ENCODE measurements around the gene POTEC.
"Not testable (repeated sequence)": the region's sequence is repeated elsewhere in the genome, so short reads cannot be mapped to it uniquely, and the experiment has no call there.

The POTEC gene

GRCh38 chr18:14543446-14543964, at the start of gene POTEC:
POTEC (minus strand) TSS chr18:14543600; CDS start chr18:14543146, 454 bp downstream.
- DNase-seq (ENCODE audit: low read depth): not testable (repeated sequence)

GRCh38 chr18:14577971-14578370, 34.6 kb upstream of the POTEC start:
- DNase-seq (ENCODE audit: low read depth): no peak

GRCh38 chr18:14559502-14559901, 16.1 kb upstream of the POTEC start:
- DNase-seq (ENCODE audit: low read depth): not testable (repeated sequence)

- not testable (repeated sequence) for DNase-seq (ENCODE audit: low read depth)
Measured at GRCh38 chr18:14531659-14532058, 11.7 kb downstream of the POTEC start.

GRCh38 chr18:14510707-14511106, 32.7 kb downstream of the POTEC start:
- DNase-seq (ENCODE audit: low read depth): not testable (repeated sequence)

- not testable (repeated sequence) for DNase-seq (ENCODE audit: low read depth)
Measured at GRCh38 chr18:14503691-14504090, 39.7 kb downstream of the POTEC start.

GRCh38 chr18:14501894-14502293, 41.5 kb downstream of the POTEC start:
- DNase-seq (ENCODE audit: low read depth): not testable (repeated sequence)

- not testable (repeated sequence) for DNase-seq (ENCODE audit: low read depth)
Measured at GRCh38 chr18:14489256-14490014, 54.0 kb downstream of the POTEC start.

GRCh38 chr18:14488789-14489188, 54.6 kb downstream of the POTEC start:
- DNase-seq (ENCODE audit: low read depth): not testable (repeated sequence)

- not testable (repeated sequence) for DNase-seq (ENCODE audit: low read depth)
Measured at GRCh38 chr18:14486926-14487580, 56.3 kb downstream of the POTEC start.

GRCh38 chr18:14479076-14479475, 64.3 kb downstream of the POTEC start:
- DNase-seq (ENCODE audit: low read depth): not testable (repeated sequence)

- not testable (repeated sequence) for DNase-seq (ENCODE audit: low read depth)
Measured at GRCh38 chr18:14475520-14475919, 67.9 kb downstream of the POTEC start.

GRCh38 chr18:14474752-14475151, 68.6 kb downstream of the POTEC start:
- DNase-seq (ENCODE audit: low read depth): not testable (repeated sequence)

GRCh38 chr18:14474007-14474720, 69.2 kb downstream of the POTEC start:
- DNase-seq (ENCODE audit: low read depth): not testable (repeated sequence)

GRCh38 chr18:14473250-14474006, 70.0 kb downstream of the POTEC start:
- not testable (repeated sequence) for DNase-seq (ENCODE audit: low read depth)

- not testable (repeated sequence) for DNase-seq (ENCODE audit: low read depth)
Measured at GRCh38 chr18:14471286-14471685, 72.1 kb downstream of the POTEC start.

GRCh38 chr18:14470446-14470845, 73.0 kb downstream of the POTEC start:
- DNase-seq (ENCODE audit: low read depth): not testable (repeated sequence)

- DNase-seq (ENCODE audit: low read depth): not testable (repeated sequence)
Measured at GRCh38 chr18:14470046-14470445, 73.4 kb downstream of the POTEC start.

- not testable (repeated sequence) for DNase-seq (ENCODE audit: low read depth)
Measured at GRCh38 chr18:14465989-14466388, 77.4 kb downstream of the POTEC start.

All from stimulated activated CD8-positive, alpha-beta memory T cell treated with anti-CD3 and anti-CD28 coated beads, Interleukin-15, amount 100 ng/mL, for 24 hours (primary cell).